Ovary (tissue), 9 donors: ENCODE results near the gene GPC6. TPM values are rescaled to one million over a fixed set of nuclear protein-coding genes. Genes with fewer than 3 reads are reported as not detected.
A peak's percentile ranks its signal among the peaks of the same experiment; 100 is the strongest.

Experiments
- DNase-seq, 5 donors: peaks; one replicate each; pipeline ENCODE4 v3.0.0-alpha.2; 2019 to 2020
- H3K27ac ChIP-seq, 2 donors: fragments of 200-600 bp; one replicate each; pipeline versions ENCODE4 v1.5.1 to v1.8.0; 2019 to 2022
- H3K27me3 ChIP-seq: fragments of 200-600 bp; one replicate; pipeline ENCODE4 v1.8.0; 2022
- H3K36me3 ChIP-seq: fragments of 200-600 bp; sonication (generic); one replicate; pipeline ENCODE4 v1.5.1; 2019
- H3K4me1 ChIP-seq: one replicate; pipeline ENCODE4 v1.8.1; 2013; ENCODE audit warnings: mild to moderate bottlenecking, moderate library complexity; ENCODE audit not compliant: insufficient read depth
- H3K4me3 ChIP-seq: fragments of 200-600 bp; sonication (generic); one replicate; pipeline ENCODE4 v1.5.1; 2017
- H3K9me3 ChIP-seq, 2 donors: fragments of 200-600 bp in 1 of 2; sonication (generic) in 1 of 2; one replicate each; pipeline versions ENCODE4 v1.5.1 to v1.8.1; 2013 to 2019; ENCODE audit warnings: mild to moderate bottlenecking in 1 of 2, moderate library complexity in 1 of 2
- CTCF ChIP-seq, 3 donors: fragments of 450-650 bp in 2 of 3; fragments of 200-600 bp in 1 of 3; IDR thresholded peaks; one replicate each; pipeline versions ENCODE4 v1.5.1 to v1.8.0; 2016 to 2022; ENCODE audit warnings: antibody characterized with exemption in 3 of 3, mild to moderate bottlenecking in 1 of 3
- EP300 ChIP-seq: sonication (generic); formaldehyde crosslinking; IDR thresholded peaks from one replicate; pipeline ENCODE4 v1.6.1; 2017; ENCODE audit warnings: antibody characterized with exemption
- POLR2A ChIP-seq: fragments of 450-650 bp; IDR thresholded peaks from one replicate; pipeline ENCODE4 v1.6.1; 2017; ENCODE audit warnings: antibody characterized with exemption, mild to moderate bottlenecking, moderate library complexity
- WGBS, 3 donors: extraction: QIAGEN DNeasy Blood & Tissue Kit in 1 of 3; methylation state at CpG; one replicate each; pipeline versions ENCODE4 v1.1.5 to v1.1.7; 2013 to 2017; 5-methylcytosine and 5-hydroxymethylcytosine counted together
- intact Hi-C, 4 donors: fragments of 100-400 bp; cut with DNase I; formaldehyde crosslinking; loops; one replicate each; pipeline versions ENCODE4 v1.11.0 to v1.15.1; 2022 to 2023
- polyA plus RNA-seq, 2 donors: library from polyadenylated mRNA; stranded (reverse); fragments of 200-250 nt in 1 of 2; fragments of 350-450 nt in 1 of 2; fragmentation: Illumina TruSeq in 1 of 2; extraction: RNeasy Lipid Tissue Mini Kit (QIAGEN cat#74804) in 1 of 2; gene quantifications; one replicate each; pipeline ENCODE4 v1.2.3, GENCODE V29; 2013 to 2014
- total RNA-seq, 7 donors: library from RNA; depleted of rRNA in 2 of 7; stranded (reverse); fragments of >200 nt in 2 of 7; fragmentation: NEBNext Ultra II Directional in 3 of 7; extraction: Animal tissue kit (Norgen Biotek cat#: 25700) in 3 of 7; gene quantifications; one replicate each; pipeline versions ENCODE4 v1.1.0 to v1.2.4, GENCODE V29; 2016 to 2023
- donor health status: DM: no; HTN: no; CAD: no; lungs with moderate emphysema.
- donor health status: DM: no; HTN: no; CAD: no.
- donor health status: Bipolar disorder and iron deficiency.
- donor health status: DM: yes; HTN: yes; CAD: no.
- donor health status: DM: no; HTN: no; CAD: no.
- donor health status: DM: yes; HTN: yes; CAD: no.

Gene GPC6
- total and polyA plus RNA-seq, 9 donors: 4.3 to 22.3 (median 17.9) TPM

GRCh38 chr13:93881411-93881810 is 654.8 kb downstream of the GPC6 start:
- Histone ChIP-seq H3K36me3 (no peaks in the 10 kb centered on the region), H3K27me3 (no peaks in the 10 kb centered on the region), H3K9me3 (no peaks in the 10 kb centered on the region), H3K4me3 (no peak overlapping the region), H3K4me1 (peaks cover 1% of the 10 kb centered on the region), H3K27ac (no peak overlapping the region)
- WGBS, 3 donors: 59 to 64% (median 63%) methylated on average over 2 of the region's 2 CpGs
- TF ChIP-seq CTCF (IDR thresholded peaks at IDR 0.05) (no peak), EP300 (no peak), POLR2A (no peak)
- DNase-seq: no peak
- intact Hi-C loops: no loop called here

GRCh38 chr13:93882086-93882651 is 655.6 kb downstream of the GPC6 start:
- TF ChIP-seq EP300 (no peak), CTCF (IDR thresholded peaks at IDR 0.05) (no peak), POLR2A (no peak)
- DNase-seq: no peak
- Histone ChIP-seq H3K4me3 (no peak overlapping the region), H3K9me3 (no peaks in the 10 kb centered on the region), H3K4me1 (peaks cover 1% of the 10 kb centered on the region), H3K36me3 (no peaks in the 10 kb centered on the region), H3K27me3 (no peaks in the 10 kb centered on the region), H3K27ac (no peak overlapping the region)
- intact Hi-C loops: no loop called here
- 63 to 74% (median 68%) methylated on average over 6 of the region's 6 CpGs for WGBS, 3 donors

GRCh38 chr13:93889430-93889951 is 662.9 kb downstream of the GPC6 start:
- TF ChIP-seq EP300 (no peak), POLR2A (no peak), CTCF (IDR thresholded peaks at IDR 0.05) (no peak)
- intact Hi-C loops: no loop called here
- H3K4me3 ChIP-seq: no peak overlapping the region
- H3K36me3 ChIP-seq: no peaks in the 10 kb centered on the region
- no peak overlapping the region for H3K27ac ChIP-seq
- H3K27me3 ChIP-seq: no peaks in the 10 kb centered on the region
- no peaks in the 10 kb centered on the region for H3K9me3 ChIP-seq
- 91 to 100% (median 93%) methylated on average over 1 of the region's 1 CpG for WGBS, 3 donors
- H3K4me1 ChIP-seq: no peaks in the 10 kb centered on the region
- DNase-seq: no peak

GRCh38 chr13:93899981-93900380 is 673.4 kb downstream of the GPC6 start:
- Histone ChIP-seq H3K4me3 (no peak overlapping the region), H3K4me1 (no peaks in the 10 kb centered on the region), H3K9me3 (no peaks in the 10 kb centered on the region), H3K27ac (peak overlapping the region in 1 of 2 donors; percentile 14), H3K27me3 (no peaks in the 10 kb centered on the region), H3K36me3 (no peaks in the 10 kb centered on the region)
- TF ChIP-seq POLR2A (no peak), CTCF (IDR thresholded peaks at IDR 0.05) (no peak), EP300 (no peak)
- intact Hi-C loops: no loop called here
- 7 to 11% (median 9%) methylated on average over 2 of the region's 2 CpGs for WGBS, 3 donors
- DNase-seq: no peak
